Stomach (tissue), 9 donors: ENCODE data around the gene NIPAL3. TPM values are rescaled to one million over a fixed set of nuclear protein-coding genes. Genes with fewer than 3 reads are reported as not detected.

Experiments
- DNase-seq, 2 donors: peaks; one replicate each; pipeline versions ENCODE4 v3.0.0 to v3.0.0-alpha.2; 2013 to 2019
- H3K27ac ChIP-seq, 5 donors: fragments of 200-600 bp in 4 of 5; sonication (generic) in 4 of 5; one replicate each; pipeline ENCODE4 v1.5.1; 2013 to 2019; ENCODE audit warnings: mild to moderate bottlenecking in 1 of 5, moderate library complexity in 1 of 5
- H3K27me3 ChIP-seq, 3 donors: fragments of 200-600 bp; sonication (generic); one replicate each; pipeline ENCODE4 v1.5.1; 2017 to 2019; ENCODE audit warnings: mixed run types in 1 of 3
- H3K36me3 ChIP-seq, 4 donors: fragments of 200-600 bp; sonication (generic); 1 replicate in 3 of 4; 2 replicates in 1 of 4; pipeline ENCODE4 v1.5.1; 2016 to 2019
- H3K4me1 ChIP-seq, 4 donors: fragments of 200-600 bp; sonication (generic); one replicate each; pipeline ENCODE4 v1.5.1; 2016 to 2019
- H3K4me3 ChIP-seq, 4 donors: fragments of 200-600 bp; sonication (generic) in 3 of 4; one replicate each; pipeline ENCODE4 v1.5.1; 2016 to 2019; ENCODE audit warnings: mild to moderate bottlenecking in 1 of 4
- H3K9me3 ChIP-seq, 4 donors: fragments of 200-600 bp; sonication (generic); one replicate each; pipeline ENCODE4 v1.5.1; 2016 to 2019
- EP300 ChIP-seq: sonication (generic); formaldehyde crosslinking; IDR thresholded peaks from one replicate; pipeline ENCODE4 v1.6.1; 2017; ENCODE audit warnings: antibody characterized with exemption
- POLR2A ChIP-seq, 4 donors: fragments of 450-650 bp; IDR thresholded peaks; one replicate each; pipeline ENCODE4 v1.6.1; 2016; ENCODE audit warnings: antibody characterized with exemption in 4 of 4, control low read depth in 2 of 4, mild to moderate bottlenecking in 1 of 4, moderate library complexity in 1 of 4
- POLR2AphosphoS5 ChIP-seq, 3 donors: sonication (generic); formaldehyde crosslinking; IDR thresholded peaks; one replicate each; pipeline ENCODE4 v1.6.1; 2016; ENCODE audit warnings: antibody characterized with exemption in 3 of 3
- WGBS, 5 donors: extraction: QIAGEN DNeasy Blood & Tissue Kit in 3 of 5; methylation state at CpG; one replicate each; pipeline versions ENCODE4 v1.1.5 to v1.1.7; 2013 to 2018; 5-methylcytosine and 5-hydroxymethylcytosine counted together
- intact Hi-C: fragments of 100-400 bp; cut with DNase I; formaldehyde crosslinking; loops from one replicate; pipeline ENCODE4 v1.15.1; 2023; ENCODE audit warnings: low total_unique reads
- polyA plus RNA-seq, 3 donors: library from polyadenylated mRNA; stranded (reverse); fragments of 200-250 nt; gene quantifications; one replicate each; pipeline ENCODE4 v1.2.3, GENCODE V29; 2013
- total RNA-seq, 5 donors: library from RNA; depleted of rRNA; stranded (reverse); fragments of >200 nt; gene quantifications; one replicate each; pipeline versions ENCODE4 v1.1.0 to v1.2.3, GENCODE V29; 2014 to 2016
- TF ChIP-seq, protein P1 (sequence below), 7 experiments: fragments of 450-650 bp in 4 of 7; fragments of 200-600 bp in 3 of 7; sonication (generic) in 3 of 7; IDR thresholded peaks; one replicate each; pipeline ENCODE4 v1.5.1; 2016 to 2019; ENCODE audit warnings: antibody characterized with exemption in 7 of 7, control low read depth in 2 of 7, mild to moderate bottlenecking in 1 of 7
- donor health status: healthy with polysubstance abuse.
- donor health status: Bipolar disorder and iron deficiency.
- donor health status: healthy.

Gene NIPAL3
- total and polyA plus RNA-seq, 8 donors = 3.2 to 122 (median 19.1) TPM

DNA sequence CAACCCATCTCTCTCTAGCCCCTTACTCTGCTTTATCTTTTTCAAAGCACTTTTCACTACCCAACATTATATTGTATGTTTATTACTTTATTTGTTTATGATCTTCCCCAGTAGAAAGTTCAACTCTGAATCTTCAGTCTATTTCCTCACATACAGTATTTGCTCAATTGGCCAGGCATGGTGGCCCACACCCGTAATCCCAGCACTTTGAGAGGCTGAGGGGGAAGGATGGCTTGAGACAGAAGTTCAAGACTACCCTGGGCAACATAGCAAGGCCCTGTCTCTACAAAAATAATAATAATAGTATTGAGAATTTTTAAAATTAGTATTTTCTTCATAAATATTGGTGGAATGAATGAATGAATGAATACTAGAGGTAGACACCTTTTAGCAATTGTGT lies 3.2 kb upstream of the NIPAL3 start:
- H3K36me3 ChIP-seq = no peaks in the 10 kb centered on the region
- 83 to 96% (median 88%) methylated on average over 1 of the region's 1 CpG for WGBS, 5 donors
- intact Hi-C loops = no loop called here
- H3K9me3 ChIP-seq = no peaks in the 10 kb centered on the region
- H3K4me1 ChIP-seq = peaks cover 11 to 44% (median 33%) of the 10 kb centered on the region in 4 donors
- peak overlapping the region in 1 of 4 donors; percentile 73 for H3K4me3 ChIP-seq
- TF ChIP-seq POLR2AphosphoS5 (IDR thresholded peaks at IDR 0.05) (no peak), POLR2A (IDR thresholded peaks at IDR 0.05) (no peak), EP300 (no peak)
- TF ChIP-seq, protein P1, sequence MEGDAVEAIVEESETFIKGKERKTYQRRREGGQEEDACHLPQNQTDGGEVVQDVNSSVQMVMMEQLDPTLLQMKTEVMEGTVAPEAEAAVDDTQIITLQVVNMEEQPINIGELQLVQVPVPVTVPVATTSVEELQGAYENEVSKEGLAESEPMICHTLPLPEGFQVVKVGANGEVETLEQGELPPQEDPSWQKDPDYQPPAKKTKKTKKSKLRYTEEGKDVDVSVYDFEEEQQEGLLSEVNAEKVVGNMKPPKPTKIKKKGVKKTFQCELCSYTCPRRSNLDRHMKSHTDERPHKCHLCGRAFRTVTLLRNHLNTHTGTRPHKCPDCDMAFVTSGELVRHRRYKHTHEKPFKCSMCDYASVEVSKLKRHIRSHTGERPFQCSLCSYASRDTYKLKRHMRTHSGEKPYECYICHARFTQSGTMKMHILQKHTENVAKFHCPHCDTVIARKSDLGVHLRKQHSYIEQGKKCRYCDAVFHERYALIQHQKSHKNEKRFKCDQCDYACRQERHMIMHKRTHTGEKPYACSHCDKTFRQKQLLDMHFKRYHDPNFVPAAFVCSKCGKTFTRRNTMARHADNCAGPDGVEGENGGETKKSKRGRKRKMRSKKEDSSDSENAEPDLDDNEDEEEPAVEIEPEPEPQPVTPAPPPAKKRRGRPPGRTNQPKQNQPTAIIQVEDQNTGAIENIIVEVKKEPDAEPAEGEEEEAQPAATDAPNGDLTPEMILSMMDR (IDR thresholded peaks at IDR 0.05) = no peak
- DNase-seq = no peak
- no peak overlapping the region for H3K27ac ChIP-seq
- no peaks in the 10 kb centered on the region for H3K27me3 ChIP-seq

DNA sequence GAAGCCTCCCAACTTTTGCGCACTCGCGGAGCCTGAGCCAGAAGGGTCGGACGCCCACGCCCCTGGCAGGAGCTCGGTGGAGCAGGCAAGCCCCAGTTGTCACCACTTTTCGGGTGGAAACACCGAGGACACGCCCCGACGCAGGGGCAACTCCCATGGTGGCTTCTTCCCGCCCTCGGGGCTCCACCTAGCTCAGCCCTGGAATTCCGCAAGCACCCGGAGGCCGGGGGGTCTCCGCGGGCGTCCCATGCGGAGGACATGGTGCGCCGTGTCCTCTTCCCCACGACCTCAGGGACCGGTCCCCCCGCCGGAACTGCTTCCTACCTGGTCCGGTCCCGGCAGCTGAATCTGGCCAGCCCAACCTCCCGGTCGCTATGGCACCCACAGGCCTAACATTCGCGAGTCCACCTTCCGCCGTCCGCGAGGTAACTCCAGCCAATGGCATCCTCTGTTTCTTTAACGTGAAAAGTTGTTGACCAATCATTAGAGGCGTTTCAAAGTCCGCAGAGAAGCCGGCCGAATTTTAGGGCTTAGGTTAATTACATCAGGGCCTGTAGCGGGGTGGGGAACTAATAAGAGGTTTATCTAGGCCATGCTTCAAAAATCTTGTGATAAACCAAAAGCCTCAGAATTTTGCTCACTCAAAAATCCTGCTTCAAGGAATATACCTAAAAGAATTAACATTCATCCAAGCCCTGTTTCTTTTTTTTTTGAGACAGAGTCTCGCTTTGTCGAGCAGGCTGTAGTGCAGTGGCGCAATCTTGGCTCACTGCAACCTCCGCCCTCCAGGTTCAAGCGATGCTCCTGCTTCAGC lies 2.0 kb upstream of the NIPAL3 start, which contains the start of gene STPG1:
STPG1 (minus strand) TSS at position 433 of the 814 bp plus-strand sequence. CDS start 12,394 bp downstream, outside the sequence.
- intact Hi-C loops = no loop called here
- Histone ChIP-seq H3K27ac (peak within 1 kb of the TSS; percentile 70 to 84 (median 78)), H3K4me1 (peaks cover 23 to 55% (median 42%) of the 10 kb centered on the region in 4 donors), H3K36me3 (no peaks in the 10 kb centered on the region), H3K9me3 (no peaks in the 10 kb centered on the region), H3K27me3 (no peaks in the 10 kb centered on the region), H3K4me3 (peak within 1 kb of the TSS; percentile 60 to 88 (median 76))
- DNase-seq = peak; percentile 88 to 96
- TF ChIP-seq POLR2AphosphoS5 (IDR thresholded peaks at IDR 0.05) (peak in 2 of 3 donors; percentile 60 to 64), POLR2A (IDR thresholded peaks at IDR 0.05) (no peak), EP300 (no peak)
- TF ChIP-seq, protein P1 (IDR thresholded peaks at IDR 0.05) = no peak
- 3 to 7% (median 4%) methylated on average over 25 to 48 of the region's 48 CpGs for WGBS, 5 donors

DNA sequence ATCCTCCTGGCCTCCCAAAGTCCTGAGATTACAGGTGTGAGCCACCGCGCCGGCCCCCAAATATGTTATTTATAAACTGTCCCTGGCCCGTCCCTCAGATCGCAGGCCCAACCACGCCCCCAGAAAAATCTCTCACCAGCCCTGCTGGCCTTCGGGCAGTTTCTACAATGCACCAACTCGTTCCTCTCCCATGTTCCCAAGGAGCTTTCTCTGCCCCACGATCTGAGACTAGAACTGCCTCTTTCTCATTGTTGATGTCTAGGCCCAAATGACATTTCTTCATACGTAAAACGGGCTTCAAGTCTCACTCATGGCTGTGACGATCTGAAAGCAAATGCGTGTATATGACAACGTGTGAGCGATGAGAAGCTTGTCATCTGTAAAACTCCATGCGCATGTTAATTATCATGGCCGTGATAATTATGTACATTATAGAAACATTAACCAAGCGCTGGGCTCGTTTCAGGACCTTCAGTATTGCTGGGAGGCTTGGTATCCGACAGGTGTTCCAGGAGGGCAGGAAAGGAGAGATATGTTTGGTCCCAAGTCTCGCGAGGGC lies 748 bp upstream of the NIPAL3 start:
- WGBS, 5 donors = 58 to 75% (median 66%) methylated on average over 22 of the region's 22 CpGs
- Histone ChIP-seq H3K36me3 (peaks cover 4 to 7% (median 7%) of the 10 kb centered on the region in 4 donors), H3K4me3 (peak overlapping the region; percentile 63 to 78 (median 70)), H3K4me1 (peaks cover 31 to 67% (median 47%) of the 10 kb centered on the region in 4 donors), H3K27me3 (no peaks in the 10 kb centered on the region), H3K9me3 (no peaks in the 10 kb centered on the region), H3K27ac (peak overlapping the region; percentile 71 to 83 (median 75))
- intact Hi-C loops = no loop called here
- TF ChIP-seq, protein P1 (IDR thresholded peaks at IDR 0.05) = no peak
- TF ChIP-seq POLR2A (IDR thresholded peaks at IDR 0.05) (no peak), EP300 (no peak), POLR2AphosphoS5 (IDR thresholded peaks at IDR 0.05) (no peak)
- no peak for DNase-seq

DNA sequence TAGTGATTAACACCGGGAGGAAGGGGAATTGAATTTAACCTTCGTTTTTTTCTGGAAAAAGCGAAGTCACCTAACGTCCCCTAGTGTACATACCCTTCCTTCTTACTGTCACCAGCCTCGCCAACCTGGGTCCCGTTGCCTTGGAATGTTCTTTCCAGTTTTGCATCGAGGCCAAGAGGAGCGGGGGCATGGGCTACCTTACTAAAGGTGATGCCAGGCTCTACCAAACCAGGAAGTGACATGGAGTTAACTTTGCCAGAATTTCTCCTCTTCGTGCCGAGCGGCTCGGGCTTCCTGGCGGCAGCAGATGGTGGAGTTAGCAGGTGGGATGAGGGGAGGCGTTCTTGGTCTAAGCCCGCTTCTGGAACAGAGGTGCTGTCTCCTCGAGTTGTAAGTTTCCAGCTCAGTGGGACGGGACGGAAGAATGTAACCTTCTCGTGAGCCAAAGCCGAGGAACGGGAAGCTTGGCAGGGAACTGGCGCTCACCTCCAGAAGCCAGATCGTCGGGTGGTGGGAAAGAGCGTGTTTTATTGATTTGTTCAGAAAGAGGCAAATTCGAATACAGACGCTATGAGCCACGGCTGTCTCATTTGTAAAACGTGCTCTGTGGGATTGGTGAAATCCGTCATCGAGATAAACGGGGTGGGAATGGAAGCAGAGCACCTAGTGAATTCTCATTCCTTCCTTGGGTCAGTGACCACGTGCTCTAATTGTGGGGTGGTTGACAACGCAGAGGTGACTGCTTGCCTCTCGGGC lies 486 bp downstream of the NIPAL3 start:
- H3K4me3 ChIP-seq = peak overlapping the region; percentile 63 to 78 (median 70)
- intact Hi-C loops = no loop called here
- peak in 1 of 2 donors; percentile 71 for DNase-seq
- TF ChIP-seq POLR2A (IDR thresholded peaks at IDR 0.05) = no peak
- peaks cover 31 to 67% (median 47%) of the 10 kb centered on the region in 4 donors for H3K4me1 ChIP-seq
- WGBS, 5 donors = 1 to 3% (median 2%) methylated on average over 35 of the region's 35 CpGs
- H3K27ac ChIP-seq = peak overlapping the region; percentile 25 to 83 (median 75)
- peaks cover 4 to 19% (median 19%) of the 10 kb centered on the region in 4 donors for H3K36me3 ChIP-seq
- H3K27me3 ChIP-seq = no peaks in the 10 kb centered on the region
- H3K9me3 ChIP-seq = no peaks in the 10 kb centered on the region
